B cell (primary cell): ENCODE data around the gene SPECC1. TPM values are rescaled to one million over a fixed set of nuclear protein-coding genes. Genes with fewer than 3 reads are reported as not detected.

ENCODE experiments used
- ATAC-seq: fragments of 200-7000 bp; cut with Tn5 transposase; one replicate; pipeline ENCODE4 v1.10.0; 2021; ENCODE audit warnings: low read depth, mild to moderate bottlenecking, moderate number of reproducible peaks, moderate library complexity
- CTCF ChIA-PET: fragments of 350-600 bp; sonication (Branson Sonifier 250); formaldehyde crosslinking; loops from one replicate; lab custom pipeline; 2021; ENCODE audit warnings: antibody characterized with exemption, inconsistent platforms; lab: Charles Lee
- POLR2A ChIA-PET: fragments of 350-600 bp; sonication (Branson Sonifier 250); formaldehyde crosslinking; loops from one replicate; lab custom pipeline; 2021; ENCODE audit warnings: antibody characterized with exemption; lab: Charles Lee
- DNase-seq: peaks from one replicate; pipeline ENCODE4 v3.0.0; 2013
- H2AFZ ChIP-seq: 2 replicates; pipeline ENCODE4 v1.6.1; 2012; ENCODE audit warnings: mild to moderate bottlenecking, low read depth, low read length; ENCODE audit not compliant: insufficient read depth, poor library complexity, severe bottlenecking
- H3K27ac ChIP-seq, 2 donors: 1 replicate in 1 of 2; 2 replicates in 1 of 2; pipeline ENCODE4 v1.5.1; 2012 to 2013; ENCODE audit warnings: low read length in 2 of 2, mild to moderate bottlenecking in 2 of 2, moderate library complexity in 1 of 2
- H3K27me3 ChIP-seq, 4 experiments: fragments of 200-600 bp in 1 of 4; sonication (generic) in 1 of 4; replicated peaks in 1 of 4; 1 replicate in 2 of 4; 2 replicates in 2 of 4; pipeline versions ENCODE4 v1.6.1 to v1.7.0; 2013 to 2016; ENCODE audit warnings: low read length in 3 of 4, mild to moderate bottlenecking in 2 of 4, mixed read lengths in 1 of 4, moderate library complexity in 1 of 4; ENCODE audit not compliant: insufficient read depth in 4 of 4, control insufficient read depth in 3 of 4; ENCODE audit errors: control extremely low read depth in 1 of 4
- H3K36me3 ChIP-seq, 2 experiments: replicated peaks in 1 of 2; 1 replicate in 1 of 2; 2 replicates in 1 of 2; pipeline versions ENCODE4 v1.6.1 to v1.7.1; 2013; ENCODE audit warnings: low read length in 1 of 2; ENCODE audit not compliant: insufficient read depth in 2 of 2, control insufficient read depth in 1 of 2; ENCODE audit errors: control extremely low read depth in 1 of 2, extremely low read depth in 1 of 2
- H3K4me1 ChIP-seq, 2 donors: fragments of 200-600 bp in 1 of 2; sonication (generic) in 1 of 2; 1 replicate in 1 of 2; 2 replicates in 1 of 2; pipeline versions ENCODE4 v1.5.1 to v1.6.1; 2013 to 2017; ENCODE audit warnings: low read length in 2 of 2; ENCODE audit not compliant: control insufficient read depth in 2 of 2, insufficient read depth in 2 of 2
- H3K4me2 ChIP-seq: replicated peaks from 2 replicates; pipeline ENCODE3; 2012; ENCODE audit warnings: mild to moderate bottlenecking, low read depth, low read length; ENCODE audit not compliant: poor library complexity, severe bottlenecking
- H3K4me3 ChIP-seq, 5 experiments: fragments of 200-600 bp in 1 of 5; sonication (generic) in 1 of 5; 1 replicate in 3 of 5; 2 replicates in 2 of 5; pipeline versions ENCODE4 v1.5.1 to v1.7.0; 2011 to 2016; ENCODE audit warnings: low read length in 4 of 5, mild to moderate bottlenecking in 4 of 5, low read depth in 2 of 5, control low read depth in 1 of 5, moderate library complexity in 1 of 5; ENCODE audit not compliant: insufficient read depth in 1 of 5; ENCODE audit errors: control extremely low read depth in 1 of 5, extremely low read depth in 1 of 5
- H3K79me2 ChIP-seq: fragments of 200-600 bp; sonication (generic); one replicate; pipeline ENCODE4 v1.6.0; 2016; ENCODE audit warnings: low read length; ENCODE audit not compliant: control insufficient read depth, insufficient read depth
- H3K9ac ChIP-seq: fragments of 200-600 bp; sonication (generic); 2 replicates; pipeline ENCODE4 v1.6.1; 2017; ENCODE audit warnings: mild to moderate bottlenecking, low read length, moderate library complexity
- H3K9me3 ChIP-seq, 3 donors: one replicate each; pipeline versions ENCODE4 v1.6.1 to v1.7.1; 2013; ENCODE audit warnings: low read length in 2 of 3; ENCODE audit not compliant: control insufficient read depth in 2 of 3, insufficient read depth in 1 of 3; ENCODE audit errors: control extremely low read depth in 1 of 3
- H4K20me1 ChIP-seq: 2 replicates; pipeline ENCODE4 v1.6.0; 2012; ENCODE audit warnings: mild to moderate bottlenecking, low read length; ENCODE audit not compliant: insufficient read depth, control insufficient read depth, poor library complexity, severe bottlenecking
- H3K27ac Mint-ChIP-seq: one replicate; pipeline ENCODE4 v1.8.0; 2021; ENCODE audit warnings: mixed read lengths
- H3K27me3 Mint-ChIP-seq: one replicate; pipeline ENCODE4 v1.8.0; 2021; ENCODE audit warnings: mixed read lengths
- H3K4me1 Mint-ChIP-seq: one replicate; pipeline ENCODE4 v1.8.0; 2021; ENCODE audit warnings: mixed read lengths
- H3K4me3 Mint-ChIP-seq: one replicate; pipeline ENCODE4 v1.8.0; 2021; ENCODE audit warnings: mixed read lengths
- H3K9me3 Mint-ChIP-seq: one replicate; pipeline ENCODE4 v1.8.0; 2022; ENCODE audit warnings: mixed read lengths; ENCODE audit not compliant: insufficient read depth
- EZH2 ChIP-seq: IDR thresholded peaks from 2 replicates; pipeline ENCODE4 v1.6.1; 2012; ENCODE audit warnings: borderline replicate concordance, low read depth, mild to moderate bottlenecking, moderate library complexity, low read length; ENCODE audit not compliant: insufficient read depth, poor library complexity, severe bottlenecking
- WGBS: methylation state at CpG from one replicate; pipeline ENCODE4 v1.1.5; 2013; ENCODE audit warnings: missing lambda C conversion rate; ENCODE audit not compliant: insufficient coverage; 5-methylcytosine and 5-hydroxymethylcytosine counted together
- intact Hi-C: fragments of 100-400 bp; cut with micrococcal nuclease; formaldehyde crosslinking; loops from one replicate; pipeline ENCODE4 v1.10.0; 2022
- polyA plus RNA-seq: library from polyadenylated mRNA; depleted of rRNA; stranded (reverse); fragments of >200 nt; gene quantifications from 2 replicates; pipeline ENCODE4 v1.2.3, GENCODE V29; 2012
- total RNA-seq, 2 donors: library from RNA; stranded (reverse); fragments of 120-200 nt in 1 of 2; gene quantifications; 1 replicate in 1 of 2; 2 replicates in 1 of 2; pipeline versions ENCODE4 v1.2.3 to v1.2.4, GENCODE V29; 2013 to 2022
- TF ChIP-seq, protein P1 (sequence below): fragments of 200-600 bp; IDR thresholded peaks from one replicate; pipeline ENCODE4 v1.8.0; 2022; ENCODE audit warnings: antibody characterized with exemption, mild to moderate bottlenecking

The SPECC1 gene
- total and polyA plus RNA-seq, 2 donors (not counting 1 experiment from before 2014, with no cell fraction given): 4.6 to 7.4 TPM

DNA sequence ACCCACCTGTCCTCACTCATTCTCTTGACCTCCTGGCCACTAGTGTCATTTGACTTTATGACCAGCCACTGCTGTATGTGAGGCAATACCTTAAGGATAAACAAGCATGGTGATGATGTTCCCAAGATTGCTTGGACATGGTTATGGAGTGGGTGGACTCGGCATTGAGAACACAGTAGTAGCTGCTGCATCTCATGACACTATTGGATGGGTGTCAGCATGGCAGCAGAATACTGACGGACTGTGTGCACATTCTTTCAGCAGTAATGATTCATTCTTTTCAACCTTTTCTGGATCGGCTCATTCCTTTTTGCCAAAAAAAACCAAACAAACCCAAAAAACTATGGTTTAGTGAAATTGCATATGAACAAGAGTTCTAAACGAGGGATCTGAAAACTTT is 13.5 kb downstream of the SPECC1 start:
- H4K20me1 ChIP-seq: no peaks in the 10 kb centered on the region
- no peaks in the 10 kb centered on the region for H3K79me2 ChIP-seq
- no peaks in the 10 kb centered on the region for H3K4me1 Mint-ChIP-seq
- peaks cover 13% of the 10 kb centered on the region for H3K27me3 Mint-ChIP-seq
- no peak overlapping the region for H3K4me2 ChIP-seq
- peaks cover 0 to 3% (median 0%) of the 10 kb centered on the region in 4 experiments for H3K27me3 ChIP-seq
- ATAC-seq: no peak
- no peak overlapping the region for H2AFZ ChIP-seq
- H3K9me3 ChIP-seq: peaks cover 0 to 1% (median 0%) of the 10 kb centered on the region in 3 donors
- H3K9ac ChIP-seq: no peak overlapping the region
- no peak overlapping the region for H3K27ac Mint-ChIP-seq
- H3K4me3 ChIP-seq: no peak overlapping the region
- intact Hi-C loops: no loop called here
- ChIA-PET CTCF (no interaction called here), POLR2A (no interaction called here)
- no peak for TF ChIP-seq EZH2
- no peak overlapping the region for H3K27ac ChIP-seq
- no peak for DNase-seq
- no peaks in the 10 kb centered on the region for H3K4me1 ChIP-seq
- 86% methylated on average over 1 of the region's 4 CpGs for WGBS
- no peak overlapping the region for H3K4me3 Mint-ChIP-seq
- H3K36me3 ChIP-seq: no peaks in the 10 kb centered on the region
- no peaks in the 10 kb centered on the region for H3K9me3 Mint-ChIP-seq

DNA sequence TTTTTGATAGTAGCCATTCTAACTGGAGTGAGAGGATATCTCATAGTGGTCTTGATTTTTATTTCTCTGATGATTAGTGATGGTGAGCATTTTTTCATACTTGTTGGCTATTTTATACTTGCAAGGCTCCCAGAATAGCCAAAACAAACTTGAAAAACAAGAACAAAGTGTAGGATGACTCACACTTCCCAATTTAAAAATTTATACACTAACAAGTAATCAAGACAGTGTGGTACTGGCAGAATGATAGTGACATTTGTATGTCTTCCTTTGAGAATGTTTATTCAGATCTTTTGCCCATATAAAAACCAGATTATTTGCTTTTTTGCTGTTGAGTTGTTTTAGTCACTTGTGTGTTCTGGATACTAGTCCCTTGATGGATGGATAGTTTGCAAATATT is 17.8 kb downstream of the SPECC1 start:
- Mint-ChIP-seq H3K27ac (no peak overlapping the region), H3K27me3 (peaks cover 7% of the 10 kb centered on the region), H3K9me3 (no peaks in the 10 kb centered on the region), H3K4me1 (peaks cover 1% of the 10 kb centered on the region), H3K4me3 (no peak overlapping the region)
- TF ChIP-seq EZH2: no peak
- TF ChIP-seq, protein P1, sequence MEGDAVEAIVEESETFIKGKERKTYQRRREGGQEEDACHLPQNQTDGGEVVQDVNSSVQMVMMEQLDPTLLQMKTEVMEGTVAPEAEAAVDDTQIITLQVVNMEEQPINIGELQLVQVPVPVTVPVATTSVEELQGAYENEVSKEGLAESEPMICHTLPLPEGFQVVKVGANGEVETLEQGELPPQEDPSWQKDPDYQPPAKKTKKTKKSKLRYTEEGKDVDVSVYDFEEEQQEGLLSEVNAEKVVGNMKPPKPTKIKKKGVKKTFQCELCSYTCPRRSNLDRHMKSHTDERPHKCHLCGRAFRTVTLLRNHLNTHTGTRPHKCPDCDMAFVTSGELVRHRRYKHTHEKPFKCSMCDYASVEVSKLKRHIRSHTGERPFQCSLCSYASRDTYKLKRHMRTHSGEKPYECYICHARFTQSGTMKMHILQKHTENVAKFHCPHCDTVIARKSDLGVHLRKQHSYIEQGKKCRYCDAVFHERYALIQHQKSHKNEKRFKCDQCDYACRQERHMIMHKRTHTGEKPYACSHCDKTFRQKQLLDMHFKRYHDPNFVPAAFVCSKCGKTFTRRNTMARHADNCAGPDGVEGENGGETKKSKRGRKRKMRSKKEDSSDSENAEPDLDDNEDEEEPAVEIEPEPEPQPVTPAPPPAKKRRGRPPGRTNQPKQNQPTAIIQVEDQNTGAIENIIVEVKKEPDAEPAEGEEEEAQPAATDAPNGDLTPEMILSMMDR: no peak
- POLR2A ChIA-PET: no interaction called here
- intact Hi-C loops: no loop called here
- Histone ChIP-seq H2AFZ (no peak overlapping the region), H3K79me2 (no peaks in the 10 kb centered on the region), H3K27me3 (peaks cover 0 to 3% (median 0%) of the 10 kb centered on the region in 4 experiments), H3K4me2 (no peak overlapping the region), H3K9ac (no peak overlapping the region), H4K20me1 (no peaks in the 10 kb centered on the region), H3K36me3 (no peaks in the 10 kb centered on the region), H3K4me3 (no peak overlapping the region), H3K9me3 (peaks cover 0 to 1% (median 0%) of the 10 kb centered on the region in 3 donors), H3K27ac (no peak overlapping the region), H3K4me1 (no peaks in the 10 kb centered on the region)
- DNase-seq (no peak), ATAC-seq (no peak)
- CTCF ChIA-PET: no interaction called here
